B cell (primary cell): Measurements from ENCODE around the gene DLST. TPM values are rescaled to one million over a fixed set of nuclear protein-coding genes. Genes with fewer than 3 reads are reported as not detected.

Experiments
- ATAC-seq: fragments of 200-7000 bp; cut with Tn5 transposase; one replicate; pipeline ENCODE4 v1.10.0; 2021; ENCODE audit warnings: low read depth, mild to moderate bottlenecking, moderate number of reproducible peaks, moderate library complexity
- CTCF ChIA-PET: fragments of 350-600 bp; sonication (Branson Sonifier 250); formaldehyde crosslinking; loops from one replicate; lab custom pipeline; 2021; ENCODE audit warnings: antibody characterized with exemption, inconsistent platforms; lab: Charles Lee
- POLR2A ChIA-PET: fragments of 350-600 bp; sonication (Branson Sonifier 250); formaldehyde crosslinking; loops from one replicate; lab custom pipeline; 2021; ENCODE audit warnings: antibody characterized with exemption; lab: Charles Lee
- DNase-seq: peaks from one replicate; pipeline ENCODE4 v3.0.0; 2013
- H2AFZ ChIP-seq: 2 replicates; pipeline ENCODE4 v1.6.1; 2012; ENCODE audit warnings: mild to moderate bottlenecking, low read depth, low read length; ENCODE audit not compliant: insufficient read depth, poor library complexity, severe bottlenecking
- H3K27ac ChIP-seq, 2 donors: 1 replicate in 1 of 2; 2 replicates in 1 of 2; pipeline ENCODE4 v1.5.1; 2012 to 2013; ENCODE audit warnings: low read length in 2 of 2, mild to moderate bottlenecking in 2 of 2, moderate library complexity in 1 of 2
- H3K27me3 ChIP-seq, 4 experiments: fragments of 200-600 bp in 1 of 4; sonication (generic) in 1 of 4; replicated peaks in 1 of 4; 1 replicate in 2 of 4; 2 replicates in 2 of 4; pipeline versions ENCODE4 v1.6.1 to v1.7.0; 2013 to 2016; ENCODE audit warnings: low read length in 3 of 4, mild to moderate bottlenecking in 2 of 4, mixed read lengths in 1 of 4, moderate library complexity in 1 of 4; ENCODE audit not compliant: insufficient read depth in 4 of 4, control insufficient read depth in 3 of 4; ENCODE audit errors: control extremely low read depth in 1 of 4
- H3K36me3 ChIP-seq, 2 experiments: replicated peaks in 1 of 2; 1 replicate in 1 of 2; 2 replicates in 1 of 2; pipeline versions ENCODE4 v1.6.1 to v1.7.1; 2013; ENCODE audit warnings: low read length in 1 of 2; ENCODE audit not compliant: insufficient read depth in 2 of 2, control insufficient read depth in 1 of 2; ENCODE audit errors: control extremely low read depth in 1 of 2, extremely low read depth in 1 of 2
- H3K4me1 ChIP-seq, 2 donors: fragments of 200-600 bp in 1 of 2; sonication (generic) in 1 of 2; 1 replicate in 1 of 2; 2 replicates in 1 of 2; pipeline versions ENCODE4 v1.5.1 to v1.6.1; 2013 to 2017; ENCODE audit warnings: low read length in 2 of 2; ENCODE audit not compliant: control insufficient read depth in 2 of 2, insufficient read depth in 2 of 2
- H3K4me2 ChIP-seq: replicated peaks from 2 replicates; pipeline ENCODE3; 2012; ENCODE audit warnings: mild to moderate bottlenecking, low read depth, low read length; ENCODE audit not compliant: poor library complexity, severe bottlenecking
- H3K4me3 ChIP-seq, 5 experiments: fragments of 200-600 bp in 1 of 5; sonication (generic) in 1 of 5; 1 replicate in 3 of 5; 2 replicates in 2 of 5; pipeline versions ENCODE4 v1.5.1 to v1.7.0; 2011 to 2016; ENCODE audit warnings: low read length in 4 of 5, mild to moderate bottlenecking in 4 of 5, low read depth in 2 of 5, control low read depth in 1 of 5, moderate library complexity in 1 of 5; ENCODE audit not compliant: insufficient read depth in 1 of 5; ENCODE audit errors: control extremely low read depth in 1 of 5, extremely low read depth in 1 of 5
- H3K79me2 ChIP-seq: fragments of 200-600 bp; sonication (generic); one replicate; pipeline ENCODE4 v1.6.0; 2016; ENCODE audit warnings: low read length; ENCODE audit not compliant: control insufficient read depth, insufficient read depth
- H3K9ac ChIP-seq: fragments of 200-600 bp; sonication (generic); 2 replicates; pipeline ENCODE4 v1.6.1; 2017; ENCODE audit warnings: mild to moderate bottlenecking, low read length, moderate library complexity
- H3K9me3 ChIP-seq, 3 donors: one replicate each; pipeline versions ENCODE4 v1.6.1 to v1.7.1; 2013; ENCODE audit warnings: low read length in 2 of 3; ENCODE audit not compliant: control insufficient read depth in 2 of 3, insufficient read depth in 1 of 3; ENCODE audit errors: control extremely low read depth in 1 of 3
- H4K20me1 ChIP-seq: 2 replicates; pipeline ENCODE4 v1.6.0; 2012; ENCODE audit warnings: mild to moderate bottlenecking, low read length; ENCODE audit not compliant: insufficient read depth, control insufficient read depth, poor library complexity, severe bottlenecking
- H3K27ac Mint-ChIP-seq: one replicate; pipeline ENCODE4 v1.8.0; 2021; ENCODE audit warnings: mixed read lengths
- H3K27me3 Mint-ChIP-seq: one replicate; pipeline ENCODE4 v1.8.0; 2021; ENCODE audit warnings: mixed read lengths
- H3K4me1 Mint-ChIP-seq: one replicate; pipeline ENCODE4 v1.8.0; 2021; ENCODE audit warnings: mixed read lengths
- H3K4me3 Mint-ChIP-seq: one replicate; pipeline ENCODE4 v1.8.0; 2021; ENCODE audit warnings: mixed read lengths
- H3K9me3 Mint-ChIP-seq: one replicate; pipeline ENCODE4 v1.8.0; 2022; ENCODE audit warnings: mixed read lengths; ENCODE audit not compliant: insufficient read depth
- EZH2 ChIP-seq: IDR thresholded peaks from 2 replicates; pipeline ENCODE4 v1.6.1; 2012; ENCODE audit warnings: borderline replicate concordance, low read depth, mild to moderate bottlenecking, moderate library complexity, low read length; ENCODE audit not compliant: insufficient read depth, poor library complexity, severe bottlenecking
- WGBS: methylation state at CpG from one replicate; pipeline ENCODE4 v1.1.5; 2013; ENCODE audit warnings: missing lambda C conversion rate; ENCODE audit not compliant: insufficient coverage; 5-methylcytosine and 5-hydroxymethylcytosine counted together
- intact Hi-C: fragments of 100-400 bp; cut with micrococcal nuclease; formaldehyde crosslinking; loops from one replicate; pipeline ENCODE4 v1.10.0; 2022
- polyA plus RNA-seq: library from polyadenylated mRNA; depleted of rRNA; stranded (reverse); fragments of >200 nt; gene quantifications from 2 replicates; pipeline ENCODE4 v1.2.3, GENCODE V29; 2012
- total RNA-seq, 2 donors: library from RNA; stranded (reverse); fragments of 120-200 nt in 1 of 2; gene quantifications; 1 replicate in 1 of 2; 2 replicates in 1 of 2; pipeline versions ENCODE4 v1.2.3 to v1.2.4, GENCODE V29; 2013 to 2022
- TF ChIP-seq, protein P1 (sequence below): fragments of 200-600 bp; IDR thresholded peaks from one replicate; pipeline ENCODE4 v1.8.0; 2022; ENCODE audit warnings: antibody characterized with exemption, mild to moderate bottlenecking

The DLST gene
- total and polyA plus RNA-seq, 2 donors (not counting 1 experiment from before 2014, with no cell fraction given), result 73.1 to 89.5 TPM

- H3K36me3 ChIP-seq, result no peaks in the 10 kb centered on the region
- H3K79me2 ChIP-seq, result no peaks in the 10 kb centered on the region
- no peaks in the 10 kb centered on the region for H3K9me3 ChIP-seq
- CTCF ChIA-PET, result interaction anchor here (0.9 to 6.7 kb wide), 11 partner anchors 10 to 356 kb away, joined by 3 to 71 read pairs (median 5); no protein-coding TSS in a partner anchor
- H2AFZ ChIP-seq, result no peak overlapping the region
- no peak overlapping the region for H3K27ac ChIP-seq
- no peaks in the 10 kb centered on the region for H4K20me1 ChIP-seq
- H3K4me3 Mint-ChIP-seq, result no peak overlapping the region
- H3K4me1 ChIP-seq, result peaks cover 16 to 20% of the 10 kb centered on the region in 2 donors
- no peak overlapping the region for H3K9ac ChIP-seq
- no peak overlapping the region for H3K27ac Mint-ChIP-seq
- 92% methylated on average over 8 of the region's 13 CpGs for WGBS
- no peak for DNase-seq
- POLR2A ChIA-PET, result no interaction called here
- TF ChIP-seq, protein P1, sequence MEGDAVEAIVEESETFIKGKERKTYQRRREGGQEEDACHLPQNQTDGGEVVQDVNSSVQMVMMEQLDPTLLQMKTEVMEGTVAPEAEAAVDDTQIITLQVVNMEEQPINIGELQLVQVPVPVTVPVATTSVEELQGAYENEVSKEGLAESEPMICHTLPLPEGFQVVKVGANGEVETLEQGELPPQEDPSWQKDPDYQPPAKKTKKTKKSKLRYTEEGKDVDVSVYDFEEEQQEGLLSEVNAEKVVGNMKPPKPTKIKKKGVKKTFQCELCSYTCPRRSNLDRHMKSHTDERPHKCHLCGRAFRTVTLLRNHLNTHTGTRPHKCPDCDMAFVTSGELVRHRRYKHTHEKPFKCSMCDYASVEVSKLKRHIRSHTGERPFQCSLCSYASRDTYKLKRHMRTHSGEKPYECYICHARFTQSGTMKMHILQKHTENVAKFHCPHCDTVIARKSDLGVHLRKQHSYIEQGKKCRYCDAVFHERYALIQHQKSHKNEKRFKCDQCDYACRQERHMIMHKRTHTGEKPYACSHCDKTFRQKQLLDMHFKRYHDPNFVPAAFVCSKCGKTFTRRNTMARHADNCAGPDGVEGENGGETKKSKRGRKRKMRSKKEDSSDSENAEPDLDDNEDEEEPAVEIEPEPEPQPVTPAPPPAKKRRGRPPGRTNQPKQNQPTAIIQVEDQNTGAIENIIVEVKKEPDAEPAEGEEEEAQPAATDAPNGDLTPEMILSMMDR, result no peak
- no peak for TF ChIP-seq EZH2
- H3K27me3 ChIP-seq, result peaks cover 0 to 3% (median 0%) of the 10 kb centered on the region in 4 experiments
- no peak overlapping the region for H3K4me2 ChIP-seq
- ATAC-seq, result no peak
- peaks cover 19% of the 10 kb centered on the region for H3K4me1 Mint-ChIP-seq
- H3K27me3 Mint-ChIP-seq, result peaks cover 3% of the 10 kb centered on the region
- no peak overlapping the region for H3K4me3 ChIP-seq
- intact Hi-C loops, result loop anchor here (10.0 kb wide), 1 partner anchor 357 kb away; no protein-coding TSS in a partner anchor
- no peaks in the 10 kb centered on the region for H3K9me3 Mint-ChIP-seq
Measured at GRCh38 chr14:74947353-74948227, 65.9 kb downstream of the DLST start.
